Mesenchymal stem cell (in vitro differentiated cells and primary cell): Measurements from ENCODE around the gene CFAP161.

Source experiments
- DNase-seq: peaks from one replicate; pipeline ENCODE4 v3.0.0-alpha.2; 2013
- H2AFZ ChIP-seq: one replicate; pipeline ENCODE4 v1.6.1; 2013; ENCODE audit warnings: low read depth, mild to moderate bottlenecking, control low read depth, inconsistent platforms, low read length, moderate library complexity
- H2AK5ac ChIP-seq: 2 replicates; pipeline ENCODE4 v1.6.1; 2013; ENCODE audit warnings: low read length, moderate library complexity, mild to moderate bottlenecking, inconsistent platforms; ENCODE audit not compliant: severe bottlenecking
- H2BK120ac ChIP-seq: one replicate; pipeline ENCODE4 v1.6.1; 2013; ENCODE audit warnings: low read depth, mild to moderate bottlenecking, inconsistent platforms, low read length, moderate library complexity
- H2BK12ac ChIP-seq, 2 experiments: one replicate each; pipeline ENCODE4 v1.6.1; 2013; ENCODE audit warnings: inconsistent platforms in 2 of 2, low read length in 2 of 2, mild to moderate bottlenecking in 2 of 2, moderate library complexity in 2 of 2, control low read depth in 1 of 2
- H2BK15ac ChIP-seq: one replicate; pipeline ENCODE4 v1.6.1; 2013; ENCODE audit warnings: mild to moderate bottlenecking, low read depth, inconsistent platforms; ENCODE audit not compliant: poor library complexity, severe bottlenecking
- H2BK5ac ChIP-seq: 2 replicates; pipeline ENCODE4 v1.6.1; 2013; ENCODE audit warnings: low read depth, mild to moderate bottlenecking, low read length, control low read depth, inconsistent platforms; ENCODE audit not compliant: poor library complexity, severe bottlenecking
- H3K14ac ChIP-seq, 2 experiments: one replicate each; pipeline ENCODE4 v1.6.1; 2013; ENCODE audit warnings: inconsistent platforms in 2 of 2, low read length in 2 of 2, control low read depth in 1 of 2, mild to moderate bottlenecking in 1 of 2, moderate library complexity in 1 of 2
- H3K18ac ChIP-seq, 2 experiments: one replicate each; pipeline ENCODE4 v1.6.1; 2013; ENCODE audit warnings: inconsistent platforms in 2 of 2, low read length in 2 of 2, control low read depth in 1 of 2, low read depth in 1 of 2, mild to moderate bottlenecking in 1 of 2
- H3K23ac ChIP-seq, 2 experiments: one replicate each; pipeline ENCODE4 v1.6.1; 2013; ENCODE audit warnings: inconsistent platforms in 2 of 2, low read length in 2 of 2, mild to moderate bottlenecking in 2 of 2, moderate library complexity in 2 of 2, control low read depth in 1 of 2
- H3K27ac ChIP-seq: 2 replicates; pipeline ENCODE4 v1.5.1; 2013; ENCODE audit warnings: mild to moderate bottlenecking, moderate library complexity, low read length, control low read depth, inconsistent platforms; ENCODE audit not compliant: poor library complexity, severe bottlenecking
- H3K27me3 ChIP-seq, 2 experiments: 2 replicates each; pipeline versions ENCODE4 v1.6.1 to v1.7.0; 2013; ENCODE audit warnings: low read length in 2 of 2, mild to moderate bottlenecking in 2 of 2, moderate library complexity in 2 of 2, control low read depth in 1 of 2, inconsistent platforms in 1 of 2; ENCODE audit not compliant: control insufficient read depth in 1 of 2, insufficient read depth in 1 of 2
- H3K36me3 ChIP-seq, 2 experiments: 2 replicates each; pipeline versions ENCODE4 v1.6.1 to v1.7.0; 2013; ENCODE audit warnings: low read length in 2 of 2, control low read depth in 1 of 2, inconsistent platforms in 1 of 2, low read depth in 1 of 2, mild to moderate bottlenecking in 1 of 2; ENCODE audit not compliant: insufficient read depth in 2 of 2, control insufficient read depth in 1 of 2
- H3K4ac ChIP-seq, 2 experiments: one replicate each; pipeline ENCODE4 v1.6.1; 2013; ENCODE audit warnings: inconsistent platforms in 2 of 2, low read length in 2 of 2, mild to moderate bottlenecking in 2 of 2, moderate library complexity in 2 of 2, control low read depth in 1 of 2, low read depth in 1 of 2
- H3K4me1 ChIP-seq: 2 replicates; pipeline ENCODE4 v1.6.1; 2013; ENCODE audit warnings: low read depth, low read length, control low read depth; ENCODE audit not compliant: control insufficient read depth, insufficient read depth
- H3K4me2 ChIP-seq: 2 replicates; pipeline ENCODE4 v1.6.1; 2013; ENCODE audit warnings: low read length, mild to moderate bottlenecking, inconsistent platforms; ENCODE audit not compliant: poor library complexity, severe bottlenecking
- H3K4me3 ChIP-seq, 2 experiments: 2 replicates each; pipeline versions ENCODE4 v1.5.1 to v1.7.0; 2013; ENCODE audit warnings: low read length in 2 of 2, mild to moderate bottlenecking in 2 of 2, control low read depth in 1 of 2, low read depth in 1 of 2; ENCODE audit not compliant: insufficient read depth in 1 of 2
- H3K79me1 ChIP-seq: replicated peaks from 2 replicates; pipeline ENCODE4 v1.6.1; 2013; ENCODE audit warnings: mild to moderate bottlenecking, control low read depth, low read length, inconsistent platforms; ENCODE audit not compliant: poor library complexity, severe bottlenecking
- H3K9ac ChIP-seq: 2 replicates; pipeline ENCODE4 v1.7.0; 2013; ENCODE audit warnings: mild to moderate bottlenecking, low read length, moderate library complexity
- H3K9me3 ChIP-seq: 2 replicates; pipeline ENCODE4 v1.7.0; 2013; ENCODE audit warnings: mild to moderate bottlenecking, low read length; ENCODE audit not compliant: control insufficient read depth
- H4K8ac ChIP-seq: one replicate; pipeline ENCODE4 v1.6.1; 2013; ENCODE audit warnings: inconsistent platforms, mild to moderate bottlenecking, low read length, moderate library complexity
- H4K91ac ChIP-seq: one replicate; pipeline ENCODE4 v1.6.1; 2013; ENCODE audit warnings: mild to moderate bottlenecking, low read length, inconsistent platforms
- WGBS: methylation state at CpG from one replicate; pipeline ENCODE4 v1.1.7; 2013; ENCODE audit warnings: mixed read lengths; 5-methylcytosine and 5-hydroxymethylcytosine counted together

Gene CFAP161

DNA sequence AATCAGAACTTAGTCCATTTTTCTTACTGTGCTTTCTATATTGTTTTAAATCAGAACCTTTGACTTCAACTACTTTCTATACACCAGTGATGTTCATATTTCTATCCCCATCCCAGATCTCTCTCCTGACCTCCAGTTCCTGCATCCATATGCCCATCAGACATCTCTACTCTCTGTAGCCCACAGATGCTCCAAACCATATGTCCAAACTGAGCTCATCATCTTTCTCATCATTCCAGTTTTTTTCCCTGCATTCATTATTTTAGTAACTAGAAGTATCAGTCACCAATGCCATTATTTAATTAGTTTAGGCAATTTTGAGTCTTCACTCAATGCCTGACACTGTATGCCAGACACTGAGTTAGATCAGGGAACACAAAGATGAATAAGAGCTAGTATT, 37.2 kb downstream of the CFAP161 start:
- no peak overlapping the region for H3K18ac ChIP-seq
- no peak overlapping the region for H3K27ac ChIP-seq
- H2BK120ac ChIP-seq = no peak overlapping the region
- no peak overlapping the region for H3K23ac ChIP-seq
- H3K4me2 ChIP-seq = no peak overlapping the region
- no peak overlapping the region for H3K14ac ChIP-seq
- no peak overlapping the region for H2AFZ ChIP-seq
- H3K36me3 ChIP-seq = no peaks in the 10 kb centered on the region
- no peak overlapping the region for H4K91ac ChIP-seq
- no peak overlapping the region for H4K8ac ChIP-seq
- no peak for DNase-seq
- H3K4ac ChIP-seq = no peak overlapping the region
- H3K9me3 ChIP-seq = no peaks in the 10 kb centered on the region
- peaks cover 0 to 13% of the 10 kb centered on the region in 2 experiments for H3K27me3 ChIP-seq
- H3K4me3 ChIP-seq = no peak overlapping the region
- H2BK15ac ChIP-seq = no peak overlapping the region
- no peak overlapping the region for H2BK5ac ChIP-seq
- no peak overlapping the region for H3K9ac ChIP-seq
- H2AK5ac ChIP-seq = no peak overlapping the region
- no peaks in the 10 kb centered on the region for H3K79me1 ChIP-seq
- H2BK12ac ChIP-seq = no peak overlapping the region
- H3K4me1 ChIP-seq = no peaks in the 10 kb centered on the region

DNA sequence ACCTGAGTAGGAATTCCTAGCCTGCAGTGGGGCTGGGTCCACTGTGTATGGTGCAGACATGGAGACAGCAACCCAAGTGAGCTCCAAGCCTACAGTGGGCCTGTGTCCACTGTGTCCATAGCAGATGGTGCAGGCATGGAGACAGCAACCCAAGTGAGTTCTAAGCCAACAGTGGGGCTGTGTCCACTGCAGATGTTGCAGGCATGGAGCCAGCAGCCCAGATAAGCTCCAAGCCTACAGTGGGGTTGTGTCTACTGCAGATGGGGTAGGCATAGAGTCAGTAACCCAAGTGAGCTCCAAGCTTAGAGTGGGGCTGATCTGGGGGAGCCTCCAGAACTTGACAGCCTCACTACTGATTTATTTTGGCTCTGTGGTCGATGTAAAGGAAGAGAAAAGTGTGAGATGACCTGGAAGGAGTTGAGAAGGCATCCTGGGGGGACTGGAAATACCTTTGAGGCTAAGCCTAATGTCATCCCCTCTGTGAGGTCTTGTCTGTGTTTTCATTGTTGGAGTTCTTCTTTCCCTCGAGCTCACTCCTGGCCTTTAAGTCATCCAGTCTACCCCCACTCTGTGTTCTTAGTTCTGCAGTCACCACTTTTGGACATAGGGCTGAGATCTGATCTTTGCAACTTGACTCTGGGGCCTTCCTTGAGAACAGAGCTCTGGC, 40.2 kb downstream of the CFAP161 start:
- Histone ChIP-seq H3K27me3 (peaks cover 0 to 13% of the 10 kb centered on the region in 2 experiments), H3K4me1 (no peaks in the 10 kb centered on the region), H3K27ac (no peak overlapping the region), H3K4me2 (no peak overlapping the region), H3K23ac (peak overlapping the region in 1 of 2 experiments; percentile 51), H3K36me3 (no peaks in the 10 kb centered on the region), H2BK12ac (no peak overlapping the region), H2AK5ac (no peak overlapping the region), H2BK15ac (no peak overlapping the region), H2BK5ac (no peak overlapping the region), H3K4me3 (no peak overlapping the region), H3K4ac (no peak overlapping the region), H4K8ac (no peak overlapping the region), H3K9me3 (no peaks in the 10 kb centered on the region), H3K18ac (no peak overlapping the region), H3K79me1 (no peaks in the 10 kb centered on the region), H3K9ac (no peak overlapping the region), H3K14ac (peak overlapping the region in 1 of 2 experiments; percentile 59), H4K91ac (no peak overlapping the region), H2AFZ (no peak overlapping the region), H2BK120ac (no peak overlapping the region)
- WGBS = 11% methylated on average over 2 of the region's 2 CpGs
- no peak for DNase-seq

DNA sequence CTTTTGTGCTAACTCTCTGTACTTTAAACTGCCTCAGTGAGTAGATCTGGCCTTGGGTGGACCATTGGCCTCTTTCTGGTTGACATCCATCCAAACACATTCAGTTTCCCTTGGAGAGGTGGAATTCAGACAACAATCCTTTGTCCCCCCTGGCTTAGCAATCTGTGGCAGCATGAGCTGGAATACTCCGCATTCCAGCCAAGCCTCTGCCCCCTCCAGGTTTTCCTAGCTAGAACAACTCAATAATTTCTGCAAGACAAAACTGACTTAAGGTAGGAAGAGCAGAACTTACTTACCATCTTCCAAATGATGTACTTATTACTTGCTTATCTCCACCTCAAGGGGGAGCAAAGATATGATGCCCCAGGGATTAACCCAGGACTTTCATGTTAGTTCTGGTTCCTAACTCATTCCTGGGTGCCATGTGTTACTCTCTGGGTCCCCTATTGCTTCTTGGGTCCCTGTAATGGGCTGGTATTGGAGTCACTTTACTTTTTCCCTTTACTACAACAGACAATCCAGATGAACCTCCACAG, 40.8 kb downstream of the CFAP161 start:
- Histone ChIP-seq H3K9ac (no peak overlapping the region), H2BK120ac (no peak overlapping the region), H3K14ac (no peak overlapping the region), H3K27me3 (peaks cover 0 to 13% of the 10 kb centered on the region in 2 experiments), H3K4me3 (no peak overlapping the region), H3K9me3 (no peaks in the 10 kb centered on the region), H3K79me1 (no peaks in the 10 kb centered on the region), H2BK12ac (no peak overlapping the region), H3K27ac (no peak overlapping the region), H3K4ac (no peak overlapping the region), H2AFZ (no peak overlapping the region), H2AK5ac (no peak overlapping the region), H3K36me3 (no peaks in the 10 kb centered on the region), H3K4me2 (no peak overlapping the region), H2BK15ac (no peak overlapping the region), H3K4me1 (no peaks in the 10 kb centered on the region), H2BK5ac (no peak overlapping the region), H4K91ac (no peak overlapping the region), H3K18ac (no peak overlapping the region), H4K8ac (no peak overlapping the region), H3K23ac (no peak overlapping the region)
- WGBS = 67% methylated on average over 1 of the region's 1 CpG
- DNase-seq = no peak

DNA sequence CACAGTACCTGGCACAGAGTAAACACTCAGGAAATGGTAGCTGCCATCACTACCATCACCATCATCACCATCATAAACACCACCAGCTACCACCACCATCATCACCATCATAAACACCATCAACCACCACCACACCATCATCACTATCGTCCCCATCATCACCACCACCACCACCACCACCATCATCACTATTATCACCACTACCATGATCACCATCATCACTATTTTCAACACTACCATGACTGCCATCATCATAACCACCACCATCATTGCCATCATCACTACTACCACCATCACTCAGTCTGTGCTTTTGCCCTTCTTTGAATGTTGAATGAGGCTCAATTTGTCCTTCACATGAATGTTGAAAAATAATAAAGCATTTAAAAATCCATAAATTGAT, 41.4 kb downstream of the CFAP161 start:
- Histone ChIP-seq H2BK15ac (no peak overlapping the region), H3K14ac (no peak overlapping the region), H3K4me3 (no peak overlapping the region), H3K4ac (no peak overlapping the region), H2BK120ac (no peak overlapping the region), H3K4me1 (no peaks in the 10 kb centered on the region), H3K18ac (no peak overlapping the region), H3K27me3 (peaks cover 0 to 13% of the 10 kb centered on the region in 2 experiments), H2BK5ac (no peak overlapping the region), H4K91ac (no peak overlapping the region), H2AFZ (no peak overlapping the region), H2BK12ac (no peak overlapping the region), H3K4me2 (no peak overlapping the region), H3K9me3 (no peaks in the 10 kb centered on the region), H3K27ac (no peak overlapping the region), H3K36me3 (no peaks in the 10 kb centered on the region), H4K8ac (no peak overlapping the region), H3K9ac (no peak overlapping the region), H3K23ac (no peak overlapping the region), H2AK5ac (no peak overlapping the region), H3K79me1 (no peaks in the 10 kb centered on the region)
- no peak for DNase-seq
- WGBS = 46% methylated on average over 1 of the region's 1 CpG
